KBM-7 (cell line): ENCODE results near the gene ARL11.
"Not testable (repeated sequence)": the region's sequence is repeated elsewhere in the genome, so short reads cannot be mapped to it uniquely, and the experiment has no call there.

Source experiments
- DNase-seq: peaks from one replicate; pipeline ENCODE4 v3.0.0-alpha.2; 2015
- in situ Hi-C: fragments of 300-500 bp; cut with MboI; formaldehyde crosslinking; loops from 2 replicates; pipeline ENCODE4 v1.14.3; 2020; ENCODE audit warnings: low sequenced_read_pairs, low pct_unique_long_range_greater_than_20kb, mixed read lengths

ARL11 gene

DNA sequence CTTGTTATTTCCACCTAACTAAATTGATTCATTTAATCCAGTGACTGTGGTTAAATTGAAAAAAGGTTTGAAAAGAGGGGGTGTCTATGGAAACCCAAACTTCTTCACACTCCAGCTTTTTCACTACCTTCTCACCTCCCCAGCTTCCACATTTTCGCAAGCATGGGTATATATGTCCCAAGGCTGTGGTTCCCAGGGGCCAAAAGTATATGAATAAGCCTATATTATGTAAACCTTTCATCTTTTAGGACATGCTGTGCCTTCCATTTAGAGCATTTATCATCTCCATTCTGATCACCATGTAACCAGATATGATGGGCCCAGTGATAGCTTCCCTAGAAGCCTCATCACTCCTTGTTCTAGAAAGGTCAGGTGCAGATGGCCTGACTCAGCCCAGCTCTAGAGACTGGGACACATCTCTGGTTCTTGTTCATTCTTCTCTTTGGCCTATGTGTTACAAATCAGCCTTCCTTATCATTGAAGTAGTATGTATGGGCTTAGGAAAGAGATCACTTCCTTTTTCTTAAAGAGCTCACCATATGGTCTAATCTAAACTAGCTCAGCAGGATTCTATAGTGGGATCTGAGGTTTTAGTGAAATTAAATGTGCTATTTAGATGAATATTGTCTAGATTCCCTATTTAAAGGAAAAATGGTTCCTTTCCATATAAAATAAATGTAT is 19.5 kb upstream of the ARL11 start:
- peak; percentile 66 for DNase-seq
- in situ Hi-C loops = loop anchor here (25.0 kb wide), 1 partner anchor 296 kb away; no protein-coding TSS in a partner anchor

DNA sequence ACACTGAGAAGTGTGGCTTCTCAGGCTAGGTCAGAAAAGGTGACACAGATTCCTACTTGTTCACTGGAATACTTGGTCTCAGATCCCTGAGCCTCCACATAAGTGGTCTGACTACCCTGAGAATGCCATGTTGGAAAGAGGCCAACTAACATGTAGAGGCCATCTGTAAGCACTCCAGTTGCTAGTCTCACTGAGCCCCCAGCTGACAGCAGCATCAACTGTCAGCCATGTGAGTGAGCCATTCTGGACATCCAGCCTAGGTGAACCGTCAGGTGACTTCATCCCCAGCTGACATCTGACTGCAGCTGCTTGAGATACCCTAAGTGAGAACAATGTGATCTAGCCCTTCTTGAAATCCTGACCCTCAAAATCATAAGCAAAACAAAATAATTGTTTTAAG is 18.1 kb upstream of the ARL11 start:
- in situ Hi-C loops = loop anchor here (25.0 kb wide), 1 partner anchor 298 kb away; no protein-coding TSS in a partner anchor
- DNase-seq = no peak

DNA sequence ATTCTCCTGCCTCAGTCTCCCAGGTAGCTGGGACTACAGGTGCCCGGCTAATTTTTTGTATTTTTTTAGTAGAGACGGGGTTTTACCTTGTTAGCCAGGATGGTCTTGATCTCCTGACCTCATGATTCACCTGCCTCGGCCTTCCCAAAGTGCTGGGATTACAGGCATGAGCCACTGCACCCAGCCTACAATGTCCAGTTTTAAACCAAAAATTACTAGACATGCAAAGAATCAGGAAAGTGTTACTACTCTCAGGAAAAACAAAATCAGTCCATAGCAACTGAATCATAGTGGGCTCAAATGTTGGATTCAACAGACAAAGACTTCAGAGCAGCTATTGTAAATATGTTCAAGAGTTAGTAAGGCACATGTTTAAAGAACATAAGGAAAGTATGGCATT is 16.3 kb upstream of the ARL11 start:
- not testable (repeated sequence) for DNase-seq
- in situ Hi-C loops = loop anchor here (25.0 kb wide), 1 partner anchor 300 kb away; no protein-coding TSS in a partner anchor

DNA sequence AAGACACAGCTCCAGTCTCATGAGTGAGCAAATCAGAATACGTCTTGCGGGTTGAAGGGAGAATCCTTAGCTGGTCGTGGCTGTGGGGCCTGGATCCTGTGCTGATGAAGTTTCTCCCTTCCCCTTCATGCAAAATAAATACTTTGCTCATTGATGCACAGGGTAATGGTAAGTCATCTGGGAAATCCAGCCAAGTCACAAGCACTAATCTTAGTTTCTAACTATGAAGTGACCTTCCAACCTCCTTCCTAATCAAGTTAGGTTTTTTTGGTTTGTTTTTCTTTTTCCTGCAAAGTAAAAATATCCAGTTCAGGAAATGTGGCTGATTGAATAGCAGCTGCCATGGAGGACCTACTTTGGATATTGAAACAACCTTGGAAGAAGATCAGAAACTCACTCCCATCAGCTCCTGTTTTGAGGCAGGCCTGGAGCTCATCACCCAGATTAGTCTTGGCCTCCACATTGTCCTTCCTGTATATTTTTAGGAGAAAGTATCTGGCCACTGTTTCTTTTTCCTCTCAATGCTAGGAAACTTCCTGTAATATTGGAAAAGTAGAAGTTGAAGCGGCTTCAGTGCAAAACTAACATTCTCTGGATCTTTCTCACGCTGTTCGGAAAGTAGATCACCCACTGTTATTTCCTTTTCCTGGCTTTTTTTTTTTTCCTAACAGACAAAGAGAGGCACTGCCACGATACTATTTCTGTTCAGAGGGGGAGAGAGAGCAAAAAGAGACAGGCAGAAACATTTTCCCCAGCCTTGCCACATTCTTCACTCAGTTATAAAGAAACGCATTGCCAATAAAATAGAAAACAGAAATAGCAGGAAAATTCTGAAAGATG is 12.3 kb upstream of the ARL11 start:
- no peak for DNase-seq
- in situ Hi-C loops = loop anchor here (25.0 kb wide), 1 partner anchor 304 kb away; no protein-coding TSS in a partner anchor

DNA sequence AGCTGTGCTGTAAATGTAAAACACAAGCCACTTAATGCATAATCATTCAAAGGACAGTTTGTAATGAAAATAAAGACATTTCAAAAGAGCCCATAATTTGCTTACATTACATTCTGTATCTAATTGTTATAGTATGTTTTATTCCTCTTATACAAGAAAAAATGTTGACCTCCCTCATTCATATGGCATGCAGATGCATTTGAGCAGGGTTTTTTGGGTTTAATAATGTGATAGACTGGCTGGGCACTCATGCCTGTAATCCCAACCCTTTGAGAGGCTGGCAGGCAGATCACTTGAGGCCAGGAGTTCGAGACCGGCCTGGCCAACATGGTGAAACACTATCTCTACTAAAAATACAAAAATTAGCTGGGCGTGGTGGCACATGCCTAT is 11.6 kb upstream of the ARL11 start:
- in situ Hi-C loops = loop anchor here (25.0 kb wide), 1 partner anchor 304 kb away; no protein-coding TSS in a partner anchor
- DNase-seq = no peak

DNA sequence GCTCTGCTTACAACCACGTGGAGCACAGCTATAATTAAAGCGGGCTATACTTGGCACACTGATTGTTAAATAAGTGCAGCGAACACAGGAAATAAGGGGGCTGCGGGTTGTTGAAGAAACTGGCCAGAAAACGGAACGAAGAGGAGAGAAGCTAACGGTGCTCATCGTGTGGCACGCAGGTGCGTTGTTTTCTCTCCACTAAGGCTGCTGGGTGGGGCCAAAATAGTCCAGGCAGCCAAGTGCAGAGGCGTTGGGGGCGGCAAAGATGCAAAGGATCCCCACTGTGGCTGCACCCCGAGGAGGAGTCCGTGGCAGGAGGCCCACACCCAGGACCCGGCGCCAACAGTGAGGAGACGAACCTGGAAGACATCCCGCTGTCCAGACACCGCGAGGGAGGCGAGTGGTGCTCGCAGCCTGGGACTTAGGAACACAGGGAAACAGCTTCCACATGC is 8.1 kb upstream of the ARL11 start:
- in situ Hi-C loops = loop anchor here (25.0 kb wide), 1 partner anchor 308 kb away; no protein-coding TSS in a partner anchor
- DNase-seq = no peak

DNA sequence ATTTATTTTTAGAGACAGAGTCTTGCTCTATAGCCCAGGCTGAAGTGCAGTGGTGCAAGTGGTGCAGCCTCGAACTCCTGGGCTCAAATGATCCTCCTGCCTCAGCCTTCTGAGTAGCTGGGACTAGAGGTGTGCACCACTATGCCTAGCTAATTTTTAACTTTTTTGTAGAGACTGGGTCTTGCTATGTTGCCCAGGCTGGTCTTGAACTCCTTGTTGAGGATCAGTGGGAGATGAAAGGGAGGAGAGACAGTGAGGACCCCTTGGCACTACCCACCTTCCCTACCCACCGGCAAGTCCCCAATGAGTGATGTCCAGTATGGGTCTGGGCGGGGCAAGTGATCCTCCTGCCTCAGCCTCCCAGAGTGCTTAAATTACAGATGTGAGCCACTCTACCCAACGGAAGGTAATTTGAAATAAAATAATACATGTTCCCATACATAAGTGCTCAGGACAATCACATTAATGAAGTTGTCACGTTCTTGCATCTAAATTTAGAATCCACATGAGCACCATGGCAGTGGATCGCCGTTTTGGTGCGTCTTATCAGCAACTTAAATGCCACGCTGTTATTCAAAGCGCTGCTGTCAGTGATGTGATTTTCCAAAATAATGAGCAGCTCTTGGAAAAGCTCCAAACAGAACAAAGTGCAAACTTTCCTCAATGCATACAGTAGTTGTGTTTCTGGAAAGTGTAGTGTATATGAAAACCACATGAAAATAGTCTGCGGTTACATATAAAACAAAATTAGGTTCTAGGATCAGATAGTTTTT is 5.9 kb upstream of the ARL11 start:
- DNase-seq = no peak
- in situ Hi-C loops = loop anchor here (25.0 kb wide), 1 partner anchor 310 kb away; no protein-coding TSS in a partner anchor

DNA sequence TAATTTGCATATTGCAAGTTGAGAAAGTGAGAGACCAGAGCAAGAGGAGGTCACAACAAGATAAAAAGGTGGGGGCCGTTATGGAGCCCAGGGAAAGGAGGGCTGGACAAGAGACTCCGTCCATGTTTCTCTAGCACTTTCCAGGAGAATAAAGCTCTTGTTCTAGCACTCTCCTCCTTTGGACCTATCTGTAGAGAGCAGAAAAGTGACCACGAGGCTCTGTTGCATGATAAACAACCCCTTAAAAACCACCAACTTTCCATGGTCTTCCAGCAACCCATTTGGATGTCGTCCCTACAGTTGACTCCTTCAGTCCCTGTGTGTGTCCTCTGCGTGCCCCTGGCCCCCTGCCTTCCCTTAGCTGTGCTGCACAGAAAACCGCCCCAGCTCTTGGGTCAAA is 4.1 kb upstream of the ARL11 start:
- no peak for DNase-seq
- in situ Hi-C loops = loop anchor here (25.0 kb wide), 1 partner anchor 312 kb away; no protein-coding TSS in a partner anchor

DNA sequence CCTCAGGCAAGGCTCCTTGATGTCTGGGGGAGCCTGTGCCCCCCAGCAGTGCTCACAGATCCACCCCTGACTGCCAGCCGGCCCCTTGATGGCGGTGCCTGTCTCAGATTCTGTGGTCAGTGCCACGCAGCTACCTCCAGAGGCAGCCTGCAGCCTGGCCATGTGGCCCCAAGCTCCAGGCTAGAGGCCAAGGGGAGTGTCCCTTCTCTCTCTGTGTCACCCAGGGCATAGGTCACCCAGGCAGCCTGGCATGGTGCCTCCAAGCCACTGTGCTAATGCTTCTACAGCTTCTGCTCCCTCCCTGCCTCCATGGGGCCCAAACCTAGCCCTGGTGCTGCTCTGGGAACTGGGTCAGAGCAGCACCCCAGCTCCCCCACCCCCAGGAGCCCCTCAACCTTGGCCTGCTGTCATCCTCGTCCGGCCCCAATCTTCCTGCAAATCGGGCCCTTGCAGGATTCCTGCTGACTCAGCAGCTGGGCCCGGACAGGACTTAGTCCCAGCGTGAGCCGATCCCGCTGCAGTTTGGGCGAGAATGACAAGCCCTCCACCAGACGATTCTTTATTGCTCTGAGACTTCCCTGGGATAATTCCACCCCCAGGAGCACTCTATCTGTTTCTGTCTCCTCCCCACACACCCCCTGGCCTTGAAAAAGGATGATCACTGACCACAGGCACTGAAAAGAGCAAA is 2.8 kb upstream of the ARL11 start:
- in situ Hi-C loops = no loop called here
- DNase-seq = no peak

DNA sequence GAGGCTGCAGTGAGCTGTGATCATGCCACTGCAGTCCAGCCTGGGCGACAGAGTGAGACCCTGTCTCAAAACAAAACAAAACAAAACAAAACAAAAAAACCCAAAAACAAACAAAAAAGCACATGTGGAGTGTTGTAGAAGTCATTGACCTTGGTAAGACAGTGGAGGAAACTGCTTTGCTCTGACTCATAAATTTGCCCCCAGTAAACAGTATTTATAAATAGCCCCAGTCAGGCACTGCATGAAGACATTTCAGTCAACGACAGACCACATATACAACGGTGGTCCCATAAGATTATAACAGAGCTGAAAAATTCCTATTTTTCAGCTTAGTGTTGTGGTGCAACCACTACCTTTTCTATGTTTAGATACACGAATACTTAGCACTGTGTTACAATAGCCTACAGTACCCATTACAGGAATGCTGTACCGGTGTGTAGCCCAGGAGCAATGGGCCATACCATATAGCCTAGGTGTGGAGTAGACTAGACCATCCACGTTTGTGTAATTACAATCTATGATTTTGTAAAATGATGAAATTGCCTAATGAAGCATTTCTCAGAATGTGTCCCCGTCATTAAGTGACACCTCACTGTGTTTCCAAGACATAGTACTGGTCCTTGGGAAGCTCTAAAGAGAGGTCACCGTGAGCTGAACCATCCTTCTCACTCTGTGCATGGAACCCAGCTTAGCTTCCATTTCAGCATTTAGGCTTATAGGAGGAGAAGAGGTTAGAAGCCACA is 1.1 kb downstream of the ARL11 start:
- DNase-seq = no peak
- in situ Hi-C loops = no loop called here

DNA sequence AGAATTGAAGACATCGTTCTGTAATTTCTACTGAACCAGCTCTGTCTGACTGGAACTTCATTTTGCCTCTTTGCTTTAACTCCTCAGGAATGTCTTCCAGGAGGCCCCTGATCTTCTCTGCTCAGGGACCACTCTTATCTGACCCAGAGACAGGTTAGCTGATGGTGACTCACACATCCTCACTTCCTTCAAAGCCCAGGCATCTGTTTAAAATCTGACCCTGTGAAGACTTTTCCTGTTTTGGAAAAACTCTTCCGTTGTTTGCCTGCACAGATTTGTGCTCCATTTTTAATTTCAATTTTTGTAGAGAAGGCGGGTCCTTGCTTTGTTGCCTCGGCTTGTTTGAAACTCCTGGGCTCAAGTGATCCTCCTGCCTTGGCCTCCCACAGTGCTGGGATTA is 1.6 kb downstream of the ARL11 start:
- no peak for DNase-seq
- in situ Hi-C loops = no loop called here

DNA sequence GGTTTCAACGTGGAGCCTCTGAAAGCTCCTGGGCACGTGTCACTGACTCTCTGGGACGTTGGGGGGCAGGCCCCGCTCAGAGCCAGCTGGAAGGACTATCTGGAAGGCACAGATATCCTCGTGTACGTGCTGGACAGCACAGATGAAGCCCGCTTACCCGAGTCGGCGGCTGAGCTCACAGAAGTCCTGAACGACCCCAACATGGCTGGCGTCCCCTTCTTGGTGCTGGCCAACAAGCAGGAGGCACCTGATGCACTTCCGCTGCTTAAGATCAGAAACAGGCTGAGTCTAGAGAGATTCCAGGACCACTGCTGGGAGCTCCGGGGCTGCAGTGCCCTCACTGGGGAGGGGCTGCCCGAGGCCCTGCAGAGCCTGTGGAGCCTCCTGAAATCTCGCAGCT is 2.3 kb downstream of the ARL11 start:
- DNase-seq = no peak
- in situ Hi-C loops = no loop called here

DNA sequence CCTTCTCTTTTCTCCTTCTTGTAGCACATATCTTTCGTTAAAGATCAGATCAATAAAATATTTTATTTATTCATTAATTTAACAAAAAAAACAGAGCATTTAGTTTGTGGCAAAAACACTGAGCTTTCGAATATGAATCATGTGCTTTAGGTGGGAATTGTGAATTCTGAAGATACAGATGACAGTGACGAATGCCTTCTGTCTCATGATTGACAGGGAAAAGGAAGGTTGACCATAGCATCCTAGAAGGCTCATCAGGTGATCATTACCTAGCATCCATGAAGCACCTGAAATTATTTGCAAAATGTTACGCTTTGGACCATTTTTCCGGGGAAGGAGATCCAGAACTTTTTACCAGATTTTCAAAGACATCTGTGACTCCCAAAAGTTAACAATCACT is 3.8 kb downstream of the ARL11 start:
- in situ Hi-C loops = no loop called here
- no peak for DNase-seq

DNA sequence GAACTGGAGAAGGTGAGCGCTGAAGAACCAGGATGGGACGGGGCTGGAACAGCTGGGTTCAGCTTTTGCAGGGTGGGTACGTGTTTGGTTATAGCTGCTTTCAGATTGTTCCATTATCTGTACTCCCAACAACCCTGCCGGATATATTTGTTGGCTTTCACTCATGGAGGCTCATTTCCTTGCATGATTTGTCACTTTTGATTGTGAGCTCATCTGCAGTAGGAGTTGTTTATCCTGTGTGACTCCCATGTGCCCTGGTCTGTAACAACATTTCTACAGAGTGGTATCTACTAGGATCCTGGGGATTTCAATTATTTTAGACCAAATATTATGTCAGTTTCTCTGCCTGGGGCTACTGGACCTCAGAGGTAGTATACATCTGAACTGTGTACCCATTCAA is 5.4 kb downstream of the ARL11 start:
- DNase-seq = no peak
- in situ Hi-C loops = no loop called here

DNA sequence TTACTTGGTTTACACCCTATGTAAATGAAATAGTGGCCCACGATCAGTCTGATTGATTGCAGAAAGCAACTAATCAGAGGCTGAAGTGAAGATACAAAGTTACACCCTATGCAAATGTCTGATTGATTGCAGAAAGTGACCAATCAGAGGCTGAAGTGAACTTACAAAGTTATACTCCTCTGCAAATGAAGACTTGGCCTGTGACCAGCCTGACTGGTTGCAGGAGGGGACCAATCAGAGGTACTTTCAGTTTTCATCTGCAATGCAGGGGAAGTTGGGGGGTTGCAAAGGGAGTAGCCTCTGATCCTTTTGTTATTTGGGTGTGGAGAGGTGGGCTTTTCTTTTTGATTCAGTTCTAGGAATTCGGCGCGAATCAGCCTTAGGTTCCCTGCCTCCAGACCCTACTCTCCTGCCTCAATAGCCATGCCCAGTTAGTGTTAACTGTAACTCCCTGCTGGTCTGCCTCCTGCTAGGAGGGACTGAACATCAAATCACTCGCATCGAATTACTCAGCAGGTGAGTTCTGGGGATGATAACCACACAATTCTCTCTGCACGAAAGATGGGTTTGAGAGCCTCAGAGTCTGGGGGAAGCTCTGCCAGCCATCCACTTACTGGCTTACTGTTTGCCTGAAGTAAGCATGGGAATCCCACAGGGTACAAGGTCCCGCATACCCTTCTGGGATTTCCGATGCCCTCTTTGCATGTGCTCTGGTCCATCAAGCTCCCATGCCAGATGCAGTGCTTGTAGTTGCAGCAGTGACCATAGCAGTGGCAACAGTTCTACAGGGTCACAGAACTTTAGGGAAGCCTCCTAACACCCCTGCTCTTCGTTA is 7.5 kb downstream of the ARL11 start:
- no peak for DNase-seq
- in situ Hi-C loops = no loop called here

DNA sequence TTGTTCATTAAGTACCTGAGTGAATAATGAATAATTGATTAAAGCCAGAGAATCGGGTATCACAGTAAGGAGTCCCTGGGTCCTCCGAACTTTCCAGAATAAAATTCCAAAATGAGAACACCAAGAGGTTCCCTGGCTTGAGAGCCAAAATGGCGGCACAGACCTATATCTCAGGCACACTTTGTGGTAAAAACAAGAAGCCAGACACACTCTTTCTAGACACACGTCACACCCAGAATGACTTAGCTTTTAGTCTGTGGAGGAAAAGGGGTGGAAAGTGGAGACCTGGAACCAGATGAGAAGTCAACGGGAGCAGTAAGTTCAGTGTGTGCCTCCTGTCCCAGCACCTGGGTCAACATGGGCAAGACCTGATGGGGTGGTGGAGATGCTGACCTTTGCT is 8.4 kb downstream of the ARL11 start:
- in situ Hi-C loops = no loop called here

DNA sequence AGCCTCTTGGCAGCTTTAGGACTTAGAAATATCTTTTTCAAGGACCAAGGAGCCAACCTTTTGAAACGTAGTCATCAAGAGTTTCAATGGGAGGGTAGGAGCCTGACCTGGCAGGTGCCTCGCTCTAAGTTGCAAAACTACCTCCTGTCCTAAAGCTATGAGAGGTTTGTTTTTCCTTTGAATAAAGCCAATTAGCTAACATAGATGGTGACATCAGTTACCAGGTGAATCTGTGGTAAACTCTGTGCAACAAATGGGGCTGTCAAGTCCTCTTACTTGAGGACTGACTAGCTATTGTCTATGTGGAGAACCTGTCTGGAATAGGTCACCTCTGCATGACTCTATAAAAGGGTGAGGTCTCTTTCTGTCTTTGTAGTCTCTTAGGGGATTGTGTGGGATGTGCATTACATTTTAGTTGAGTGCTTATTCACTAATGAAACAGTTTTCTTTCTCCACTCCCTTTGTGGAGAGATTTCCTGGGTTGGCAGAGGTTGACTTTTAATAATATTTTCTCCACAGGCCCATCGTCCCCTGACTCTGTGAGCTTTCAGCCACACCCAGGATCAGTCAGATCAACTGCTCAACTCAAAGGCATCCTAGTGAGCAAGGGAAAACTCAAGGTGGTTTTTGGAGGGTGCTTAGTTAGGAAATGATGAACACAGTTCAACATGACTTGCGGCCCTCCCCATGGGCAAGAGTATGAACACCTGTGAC is 9.9 kb downstream of the ARL11 start:
- in situ Hi-C loops = no loop called here
- DNase-seq = no peak

More for the DNA sequence above, 8.4 kb downstream of the ARL11 start:
- DNase-seq = no peak
